HG03039 (cell line): ENCODE data around the gene CCDC185.

Source experiments
- ATAC-seq: cut with Tn5 transposase; IDR thresholded peaks from one replicate; pipeline ENCODE4 v1.9.1; 2021; ENCODE audit warnings: mild to moderate bottlenecking, moderate library complexity; ENCODE audit not compliant: unreplicated experiment

Gene CCDC185

GRCh38 chr1:223393275-223394214, at the start of gene CCDC185:
TSS of gene CCDC185 (plus strand) at chr1:223393415. CDS start at chr1:223393476, 61 bp downstream.
- no peak for ATAC-seq

GRCh38 chr1:223343692-223344091, 49.5 kb upstream of the CCDC185 start:
- no peak for ATAC-seq

GRCh38 chr1:223344491-223344890, 48.7 kb upstream of the CCDC185 start:
- ATAC-seq = no peak

GRCh38 chr1:223345720-223346119, 47.5 kb upstream of the CCDC185 start:
- ATAC-seq = no peak

- ATAC-seq = no peak
These were observed 46.9 kb upstream of the CCDC185 start for GRCh38 chr1:223346311-223346710.

- ATAC-seq = no peak
These were observed 45.6 kb upstream of the CCDC185 start for GRCh38 chr1:223347583-223347982.

GRCh38 chr1:223348439-223348838, 44.8 kb upstream of the CCDC185 start:
- no peak for ATAC-seq

GRCh38 chr1:223349241-223349640, 44.0 kb upstream of the CCDC185 start:
- no peak for ATAC-seq

- ATAC-seq = no peak
These were observed 42.8 kb upstream of the CCDC185 start for GRCh38 chr1:223350361-223350908.

- no peak for ATAC-seq
These were observed 40.3 kb upstream of the CCDC185 start for GRCh38 chr1:223352944-223353343.

GRCh38 chr1:223353939-223354338, 39.3 kb upstream of the CCDC185 start:
- no peak for ATAC-seq

GRCh38 chr1:223355699-223356098, 37.5 kb upstream of the CCDC185 start:
- ATAC-seq = no peak

GRCh38 chr1:223358826-223359225, 34.4 kb upstream of the CCDC185 start:
- ATAC-seq = no peak

GRCh38 chr1:223363057-223363855, 30.0 kb upstream of the CCDC185 start:
- no peak for ATAC-seq

- no peak for ATAC-seq
These were observed 29.1 kb upstream of the CCDC185 start, which contains the start of gene SUSD4 for GRCh38 chr1:223363856-223364684. TSS of gene SUSD4 (minus strand) at chr1:223364176. CDS start at chr1:223363425, 751 bp downstream.

- ATAC-seq = no peak
These were observed 28.4 kb upstream of the CCDC185 start for GRCh38 chr1:223364685-223365382.

- ATAC-seq = no peak
These were observed 19.1 kb upstream of the CCDC185 start for GRCh38 chr1:223374064-223374610.

GRCh38 chr1:223378754-223379153, 14.5 kb upstream of the CCDC185 start:
- no peak for ATAC-seq

GRCh38 chr1:223386013-223386412, 7.2 kb upstream of the CCDC185 start:
- ATAC-seq = no peak

GRCh38 chr1:223390618-223391017, 2.6 kb upstream of the CCDC185 start:
- ATAC-seq = no peak
